Calu3 (cell line): ENCODE results near the gene NDUFB11. TPM values are rescaled to one million over a fixed set of nuclear protein-coding genes. Genes with fewer than 3 reads are reported as not detected.
"Not testable (repeated sequence)": the region's sequence is repeated elsewhere in the genome, so short reads cannot be mapped to it uniquely, and the experiment has no call there.

Experiments
- BruUV-seq: library from RNA; stranded (reverse); fragments of 400-500 nt; replicated peaks from 2 replicates; lab custom pipeline; 2021; lab: Mats Ljungman, UMichigan
- CTCF ChIA-PET: fragments of 300-600 bp; sonication (Branson Sonifier 250); formaldehyde crosslinking; loops from one replicate; lab custom pipeline; 2022; ENCODE audit warnings: antibody characterized with exemption; lab: Charles Lee
- DNase-seq: peaks from one replicate; pipeline ENCODE4 v3.0.0; 2022
- H3K27ac Mint-ChIP-seq: one replicate; pipeline ENCODE4 v1.8.0; 2022; ENCODE audit warnings: mixed read lengths; ENCODE audit not compliant: unreplicated experiment
- H3K27me3 Mint-ChIP-seq: one replicate; pipeline ENCODE4 v1.8.0; 2022; ENCODE audit warnings: mixed read lengths; ENCODE audit not compliant: unreplicated experiment
- H3K36me3 Mint-ChIP-seq: one replicate; pipeline ENCODE4 v1.8.0; 2022; ENCODE audit warnings: mild to moderate bottlenecking, moderate library complexity, mixed read lengths; ENCODE audit not compliant: insufficient read depth, unreplicated experiment
- H3K4me1 Mint-ChIP-seq: one replicate; pipeline ENCODE4 v1.8.0; 2022; ENCODE audit warnings: mild to moderate bottlenecking, low read depth, mixed read lengths; ENCODE audit not compliant: unreplicated experiment
- H3K4me3 Mint-ChIP-seq: one replicate; pipeline ENCODE4 v1.8.0; 2022; ENCODE audit warnings: mild to moderate bottlenecking, low read depth, moderate library complexity, mixed read lengths; ENCODE audit not compliant: unreplicated experiment
- H3K9me3 Mint-ChIP-seq: one replicate; pipeline ENCODE4 v1.8.0; 2022; ENCODE audit warnings: low read depth, mixed read lengths; ENCODE audit not compliant: unreplicated experiment
- CTCF ChIP-seq: fragments of 200-600 bp; IDR thresholded peaks from one replicate; pipeline ENCODE4 v1.8.0; 2022; ENCODE audit warnings: antibody characterized with exemption; ENCODE audit not compliant: unreplicated experiment
- intact Hi-C: fragments of 100-400 bp; cut with micrococcal nuclease; formaldehyde crosslinking; loops from one replicate; pipeline ENCODE4 v1.10.0; 2022; ENCODE audit not compliant: unreplicated experiment
- total RNA-seq: library from RNA; stranded (reverse); gene quantifications from 2 replicates; pipeline ENCODE4 v1.2.3, GENCODE V29; 2022

Gene NDUFB11
- total RNA-seq, 1 experiment from 2014 or later, result 102 TPM

- BruUV-seq, result no TSS peak
- no peak overlapping the region for H3K4me3 Mint-ChIP-seq
- TF ChIP-seq CTCF, result no peak
- H3K36me3 Mint-ChIP-seq, result peaks cover 11% of the 10 kb centered on the region
- CTCF ChIA-PET, result no interaction called here
- H3K27ac Mint-ChIP-seq, result no peak overlapping the region
- intact Hi-C loops, result no loop called here
- no peak for DNase-seq
- H3K9me3 Mint-ChIP-seq, result no peaks in the 10 kb centered on the region
- no peaks in the 10 kb centered on the region for H3K27me3 Mint-ChIP-seq
- H3K4me1 Mint-ChIP-seq, result peaks cover 7% of the 10 kb centered on the region
Measured at GRCh38 chrX:47133493-47133892, 11.0 kb downstream of the NDUFB11 start.

GRCh38 chrX:47129899-47130358 is 14.6 kb downstream of the NDUFB11 start:
- Mint-ChIP-seq H3K27me3 (no peaks in the 10 kb centered on the region), H3K9me3 (no peaks in the 10 kb centered on the region), H3K4me1 (no peaks in the 10 kb centered on the region), H3K4me3 (peak overlapping the region; percentile 90), H3K27ac (no peak overlapping the region), H3K36me3 (peaks cover 14% of the 10 kb centered on the region)
- TF ChIP-seq CTCF, result no peak
- intact Hi-C loops, result no loop called here
- CTCF ChIA-PET, result interaction anchor here (1.0 to 1.2 kb wide), 2 partner anchors 15 to 21 kb away, joined by 3 to 8 read pairs; partner anchors contain the start of genes NDUFB11 and RBM10
- DNase-seq, result no peak
- no TSS peak for BruUV-seq

GRCh38 chrX:47129157-47129898 is 15.2 kb downstream of the NDUFB11 start:
- intact Hi-C loops, result no loop called here
- Mint-ChIP-seq H3K27ac (peak overlapping the region; percentile 87), H3K4me3 (peak overlapping the region; percentile 90), H3K9me3 (no peaks in the 10 kb centered on the region), H3K36me3 (peaks cover 14% of the 10 kb centered on the region), H3K4me1 (no peaks in the 10 kb centered on the region), H3K27me3 (no peaks in the 10 kb centered on the region)
- CTCF ChIA-PET, result interaction anchor here (0.7 to 1.2 kb wide), 3 partner anchors 16 to 22 kb away, joined by 3 to 8 read pairs (median 3); partner anchors contain the start of genes NDUFB11 and RBM10
- BruUV-seq, result no TSS peak
- no peak for TF ChIP-seq CTCF
- peak; percentile 93 for DNase-seq

- H3K4me3 Mint-ChIP-seq, BruUV-seq, H3K9me3 Mint-ChIP-seq, H3K4me1 Mint-ChIP-seq, CTCF ChIA-PET, H3K27me3 Mint-ChIP-seq, intact Hi-C loops, DNase-seq, H3K27ac Mint-ChIP-seq: not testable (repeated sequence)
- peaks cover 11% of the 10 kb centered on the region for H3K36me3 Mint-ChIP-seq
Measured at GRCh38 chrX:47124466-47124865, 20.0 kb downstream of the NDUFB11 start.

- intact Hi-C loops, H3K27ac Mint-ChIP-seq, H3K27me3 Mint-ChIP-seq, H3K4me1 Mint-ChIP-seq, H3K9me3 Mint-ChIP-seq, BruUV-seq, H3K4me3 Mint-ChIP-seq, H3K36me3 Mint-ChIP-seq, CTCF ChIA-PET, DNase-seq: not testable (repeated sequence)
Measured at GRCh38 chrX:47116551-47117110, 27.9 kb downstream of the NDUFB11 start.
